NCI-H1092 treated with DMSO at 0.1 percent for 48 hours (cell line): ENCODE measurements around the gene TNNI3.
"Not testable (repeated sequence)": the region's sequence is repeated elsewhere in the genome, so short reads cannot be mapped to it uniquely, and the experiment has no call there.

Experiments used
- DNase-seq: peaks from one replicate; lab custom pipeline; 2025; lab: John Stamatoyannopoulos, UW

Gene TNNI3

GRCh38 chr19:55173186-55173713 lies 15.7 kb upstream of the TNNI3 start:
- DNase-seq = no peak

GRCh38 chr19:55172741-55173140 lies 15.2 kb upstream of the TNNI3 start:
- no peak for DNase-seq

GRCh38 chr19:55172318-55172717 lies 14.8 kb upstream of the TNNI3 start:
- DNase-seq = not testable (repeated sequence)

DNA sequence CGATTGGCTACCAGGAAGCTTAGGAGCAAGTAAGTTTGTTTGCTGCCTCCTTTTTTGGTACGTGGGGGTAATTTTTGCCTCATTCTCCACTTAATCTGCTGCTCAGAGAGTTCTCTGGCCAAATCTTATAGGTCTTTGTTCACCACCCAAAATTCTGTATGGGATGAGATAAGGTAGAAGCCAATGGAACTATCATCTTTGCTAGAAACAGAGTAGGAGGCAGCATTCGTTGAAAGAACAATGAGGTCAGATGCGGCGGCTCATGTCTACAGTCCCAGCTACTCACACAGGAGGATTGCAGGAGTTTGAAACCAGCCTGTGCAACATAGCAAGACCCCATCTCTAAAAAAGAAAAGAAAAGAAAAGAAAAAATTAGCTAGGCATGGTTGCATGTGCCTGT lies 13.9 kb upstream of the TNNI3 start:
- DNase-seq = no peak

GRCh38 chr19:55169136-55169535 lies 11.6 kb upstream of the TNNI3 start:
- no peak for DNase-seq

DNA sequence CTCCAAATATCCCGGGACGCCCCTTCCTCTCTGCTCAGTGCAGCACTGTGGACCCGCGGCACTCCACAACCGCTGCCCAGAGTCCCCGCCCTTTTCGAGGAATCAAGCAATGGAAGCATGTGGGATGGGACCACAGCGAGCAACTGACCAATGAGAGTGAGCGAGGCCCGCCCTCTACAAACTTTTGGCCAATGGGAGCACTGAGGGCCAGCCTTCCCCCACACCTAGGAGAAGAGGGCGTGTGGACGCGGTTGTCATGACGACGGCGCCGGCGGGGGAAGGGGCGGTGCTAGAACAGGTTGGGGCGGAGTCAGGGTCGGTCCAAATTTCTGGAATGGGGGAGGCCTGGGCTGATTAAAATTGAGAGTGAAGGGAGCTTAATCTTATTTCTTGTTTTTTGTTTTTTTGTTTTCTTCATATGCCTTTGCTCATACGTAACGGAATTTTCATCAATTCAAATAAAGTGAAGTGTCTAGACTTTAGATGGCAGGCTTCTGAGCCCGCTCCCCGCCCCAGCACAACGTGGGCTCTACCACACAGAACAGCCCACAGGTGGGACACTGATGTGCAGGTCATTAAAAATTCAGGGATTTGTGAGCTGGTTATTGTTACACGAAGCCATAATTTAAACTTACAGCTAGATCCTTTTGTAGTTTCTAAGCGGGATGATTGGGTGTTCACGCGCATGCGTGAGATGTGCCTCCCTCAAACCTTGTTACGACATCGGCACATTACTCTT lies 9.2 kb upstream of the TNNI3 start, which contains the start of gene DNAAF3:
DNAAF3 (minus strand) TSS at position 84 of the 739 bp plus-strand sequence. CDS start 200 bp downstream, outside the sequence.
- DNase-seq = peak; percentile 74

- DNase-seq = peak; percentile 5
Measured at GRCh38 chr19:55165952-55166529, 8.5 kb upstream of the TNNI3 start.

DNA sequence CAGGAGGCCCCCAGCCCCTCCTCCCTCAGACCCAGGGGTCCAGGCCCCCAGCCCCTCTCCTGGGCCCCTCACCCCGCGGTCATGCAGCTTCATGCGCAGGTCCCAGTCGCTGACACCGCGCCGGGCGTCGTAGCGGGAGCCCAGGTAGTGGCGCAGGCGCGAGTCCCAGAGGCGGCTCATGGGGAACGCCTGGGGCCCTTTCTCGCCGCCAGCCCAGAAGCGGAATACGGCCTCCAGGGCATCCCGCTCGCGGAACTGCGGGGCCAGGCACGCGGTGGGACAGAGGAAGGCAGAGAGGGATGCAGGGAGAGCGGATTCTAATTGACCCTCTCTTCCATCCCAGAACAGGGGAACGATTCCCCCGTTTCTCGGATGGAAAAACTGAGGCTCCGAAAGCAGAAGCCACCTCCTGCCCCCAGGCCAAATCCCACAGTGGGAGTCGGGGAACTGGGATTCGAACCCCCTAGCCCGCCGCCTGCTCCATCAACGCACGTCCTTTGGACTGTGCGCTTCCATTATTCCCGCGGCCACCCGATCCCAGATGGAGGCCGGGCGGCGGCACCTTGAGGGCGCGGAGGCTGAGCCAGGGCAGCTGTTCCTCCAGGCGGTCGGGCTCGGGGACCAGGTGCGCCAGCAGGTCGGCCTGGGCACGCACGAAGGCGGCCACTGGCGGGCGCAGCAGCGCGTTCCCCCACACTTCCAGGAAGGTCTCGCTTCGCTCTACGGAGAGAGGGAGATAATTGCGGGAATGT lies 4.2 kb upstream of the TNNI3 start:
- no peak for DNase-seq

DNA sequence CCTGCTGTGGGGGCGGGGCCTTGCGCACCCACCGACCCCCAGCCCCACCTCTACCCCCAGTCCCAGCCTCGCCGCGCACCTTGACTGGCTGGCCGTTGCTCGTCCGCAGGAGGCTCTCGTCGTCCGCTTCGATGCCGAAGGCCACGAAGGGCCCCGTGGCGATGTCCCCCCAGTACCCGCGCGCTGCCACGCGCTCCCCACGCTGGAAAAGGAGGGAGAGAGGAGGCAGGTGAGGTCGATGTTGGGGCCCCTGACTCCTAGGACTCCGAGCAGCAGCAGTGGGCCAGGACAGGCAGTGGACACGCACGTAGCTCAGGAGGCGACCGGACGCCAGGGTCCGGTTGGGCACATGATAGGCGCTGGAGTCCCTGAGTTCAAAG lies 3.4 kb upstream of the TNNI3 start:
- DNase-seq = no peak

- DNase-seq = peak; percentile 61
Measured at GRCh38 chr19:55160128-55160985, 2.8 kb upstream of the TNNI3 start.

GRCh38 chr19:55158848-55159749 lies 1.6 kb upstream of the TNNI3 start:
- DNase-seq = no peak

- no peak for DNase-seq
Measured at GRCh38 chr19:55158423-55158822, 891 bp upstream of the TNNI3 start.

- DNase-seq = peak; percentile 39
Measured at GRCh38 chr19:55156202-55157063, 1.1 kb downstream of the TNNI3 start.

- not testable (repeated sequence) for DNase-seq
Measured at GRCh38 chr19:55155784-55156183, 1.7 kb downstream of the TNNI3 start.

DNA sequence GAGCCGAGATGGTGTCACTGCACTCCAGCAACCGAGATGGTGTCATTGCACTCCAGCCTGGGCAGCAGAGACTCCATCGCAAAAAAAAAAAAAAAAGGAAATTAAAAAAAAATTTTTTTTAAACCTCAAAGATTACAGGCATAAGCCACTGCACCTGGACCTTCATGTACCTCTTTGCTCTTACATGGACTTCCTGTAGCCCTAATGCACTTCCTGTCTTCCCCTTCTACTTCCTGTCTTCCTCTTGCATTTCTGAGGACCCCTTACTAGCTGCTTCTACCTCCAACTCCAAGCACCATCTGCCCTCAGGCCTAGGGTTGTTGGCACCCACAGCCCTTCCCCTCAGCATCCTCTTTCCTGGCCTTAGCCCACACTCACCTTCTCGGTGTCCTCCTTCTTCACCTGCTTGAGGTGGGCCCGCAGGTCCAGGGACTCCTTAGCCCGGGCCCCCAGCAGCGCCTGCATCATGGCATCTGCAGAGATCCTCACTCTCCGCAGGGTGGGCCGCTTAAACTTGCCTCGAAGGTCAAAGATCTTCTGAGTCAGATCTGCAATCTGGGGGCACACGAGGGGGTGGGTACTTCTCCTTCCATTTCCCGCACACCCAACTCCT lies 3.8 kb downstream of the TNNI3 start:
- DNase-seq = no peak

- no peak for DNase-seq
Measured at GRCh38 chr19:55152017-55152416, 5.5 kb downstream of the TNNI3 start.

GRCh38 chr19:55149078-55150003 lies 8.2 kb downstream of the TNNI3 start, which contains the start of gene TNNT1:
Gene TNNT1, minus strand, starts transcription at chr19:55149206. Its CDS starts 2,049 bp downstream, at chr19:55147157.
- no peak for DNase-seq
